CD4-positive, alpha-beta T cell (primary cell): Measurements from ENCODE around the gene ASCC3. TPM values are rescaled to one million over a fixed set of nuclear protein-coding genes. Genes with fewer than 3 reads are reported as not detected.

Source experiments
- ATAC-seq: fragments of 200-7000 bp; cut with Tn5 transposase; one replicate; pipeline ENCODE4 v1.10.0; 2022; ENCODE audit warnings: mild to moderate bottlenecking; ENCODE audit not compliant: poor library complexity
- CTCF ChIA-PET: fragments of 350-600 bp; sonication (Branson Sonifier 250); formaldehyde crosslinking; loops from one replicate; lab custom pipeline; 2021; ENCODE audit warnings: antibody characterized with exemption, inconsistent platforms; lab: Charles Lee
- POLR2A ChIA-PET: fragments of 350-600 bp; sonication (Branson Sonifier 250); formaldehyde crosslinking; loops from one replicate; lab custom pipeline; 2021; ENCODE audit warnings: antibody characterized with exemption, inconsistent platforms; lab: Charles Lee
- DNase-seq, 14 experiments: peaks; one replicate each; pipeline ENCODE4 v3.0.0-alpha.2; 2013 to 2020; ENCODE audit warnings: mixed read lengths in 2 of 14
- H3K27ac ChIP-seq, 2 donors: one replicate each; pipeline versions ENCODE4 v1.5.1 to v1.7.0; 2013; ENCODE audit warnings: low read length in 2 of 2, low read depth in 1 of 2, mild to moderate bottlenecking in 1 of 2
- H3K27me3 ChIP-seq, 2 experiments: 1 replicate in 1 of 2; 2 replicates in 1 of 2; pipeline versions ENCODE4 v1.6.1 to v1.7.0; 2013; ENCODE audit warnings: low read length in 2 of 2, control low read depth in 1 of 2, mild to moderate bottlenecking in 1 of 2, moderate library complexity in 1 of 2; ENCODE audit not compliant: insufficient read depth in 2 of 2, control insufficient read depth in 1 of 2
- H3K36me3 ChIP-seq: one replicate; pipeline ENCODE4 v1.6.1; 2013; ENCODE audit warnings: low read length, control low read depth; ENCODE audit not compliant: insufficient read depth
- H3K4me1 ChIP-seq: one replicate; pipeline ENCODE4 v1.6.1; 2013; ENCODE audit warnings: low read length, control low read depth; ENCODE audit not compliant: insufficient read depth
- H3K4me3 ChIP-seq: one replicate; pipeline ENCODE4 v1.5.1; 2013; ENCODE audit warnings: mild to moderate bottlenecking, low read length, moderate library complexity
- H3K9me3 ChIP-seq, 2 experiments: 1 replicate in 1 of 2; 2 replicates in 1 of 2; pipeline versions ENCODE4 v1.6.1 to v1.7.0; 2013; ENCODE audit warnings: low read length in 2 of 2, mild to moderate bottlenecking in 2 of 2, control low read depth in 1 of 2, moderate library complexity in 1 of 2; ENCODE audit not compliant: control insufficient read depth in 1 of 2, insufficient read depth in 1 of 2
- H3K27ac Mint-ChIP-seq: one replicate; pipeline ENCODE4 v1.8.0; 2020; ENCODE audit warnings: mixed read lengths
- H3K27me3 Mint-ChIP-seq: one replicate; pipeline ENCODE4 v1.8.0; 2021; ENCODE audit warnings: mixed read lengths
- H3K36me3 Mint-ChIP-seq: one replicate; pipeline ENCODE4 v1.8.0; 2021; ENCODE audit warnings: low read depth, mixed read lengths
- H3K4me1 Mint-ChIP-seq: one replicate; pipeline ENCODE4 v1.8.0; 2021; ENCODE audit warnings: low read depth, mixed read lengths
- H3K4me3 Mint-ChIP-seq: one replicate; pipeline ENCODE4 v1.8.0; 2020; ENCODE audit warnings: mild to moderate bottlenecking, mixed read lengths
- H3K9me3 Mint-ChIP-seq: one replicate; pipeline ENCODE4 v1.8.0; 2020; ENCODE audit warnings: mixed read lengths
- intact Hi-C, 2 experiments: fragments of 100-400 bp; cut with DNase I in 1 of 2; cut with micrococcal nuclease in 1 of 2; formaldehyde crosslinking; loops; one replicate each; pipeline versions ENCODE4 v1.15.1 to v1.9.0; 2023 to 2025; cut with DNase I, micrococcal nuclease
- total RNA-seq, 174 experiments: library from RNA in 2 of 174; stranded (reverse) in 2 of 174; gene quantifications; one replicate each; pipeline ENCODE4 v1.2.3 and lab custom pipeline; 2021 to 2026
- TF ChIP-seq, protein P1 (sequence below): fragments of 200-600 bp; IDR thresholded peaks from one replicate; pipeline ENCODE4 v1.8.0; 2022; ENCODE audit warnings: antibody characterized with exemption, mild to moderate bottlenecking

ASCC3 gene
- total RNA-seq, 2 experiments from 2014 or later: 28.9 to 30.4 TPM

DNA sequence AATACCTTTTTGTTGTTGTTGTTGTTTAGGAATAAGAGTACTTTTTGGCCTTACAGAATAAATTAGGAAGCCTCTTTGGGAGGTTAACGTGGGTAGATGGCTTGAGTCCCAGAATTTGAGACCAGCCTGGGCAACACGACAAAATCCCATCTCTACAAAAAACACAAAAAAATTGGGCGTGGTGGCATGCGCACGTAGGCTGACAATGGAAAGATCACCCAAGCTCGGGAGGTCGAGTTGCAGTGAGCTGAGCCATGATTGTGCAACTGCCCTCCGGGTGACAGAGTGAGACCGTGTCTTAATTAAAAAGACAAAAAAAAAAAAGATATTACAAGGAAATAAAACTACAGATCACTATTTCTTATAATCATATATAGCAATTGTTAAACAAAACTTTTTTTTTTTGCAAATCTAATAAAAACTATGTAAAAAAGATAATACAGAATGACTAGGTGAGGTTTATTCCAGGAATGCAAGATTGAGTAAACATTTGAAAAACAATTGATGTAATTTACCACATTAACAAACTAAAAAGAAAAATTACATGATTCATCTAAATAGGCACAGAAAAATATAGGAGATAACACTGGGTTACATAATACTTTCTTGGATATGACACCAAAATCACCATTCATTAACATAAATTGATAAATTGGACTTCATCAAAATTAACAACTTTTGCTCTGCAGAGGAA lies 43.6 kb upstream of the ASCC3 start:
- CTCF ChIA-PET: no interaction called here
- ATAC-seq: no peak
- Histone ChIP-seq H3K9me3 (no peaks in the 10 kb centered on the region), H3K4me1 (no peaks in the 10 kb centered on the region), H3K27me3 (no peaks in the 10 kb centered on the region), H3K36me3 (no peaks in the 10 kb centered on the region), H3K27ac (no peak overlapping the region), H3K4me3 (no peak overlapping the region)
- H3K4me1 Mint-ChIP-seq: no peaks in the 10 kb centered on the region
- POLR2A ChIA-PET: no interaction called here
- no peak overlapping the region for H3K4me3 Mint-ChIP-seq
- no peak overlapping the region for H3K27ac Mint-ChIP-seq
- DNase-seq: no peak
- intact Hi-C loops: no loop called here
- no peaks in the 10 kb centered on the region for H3K36me3 Mint-ChIP-seq
- TF ChIP-seq, protein P1, sequence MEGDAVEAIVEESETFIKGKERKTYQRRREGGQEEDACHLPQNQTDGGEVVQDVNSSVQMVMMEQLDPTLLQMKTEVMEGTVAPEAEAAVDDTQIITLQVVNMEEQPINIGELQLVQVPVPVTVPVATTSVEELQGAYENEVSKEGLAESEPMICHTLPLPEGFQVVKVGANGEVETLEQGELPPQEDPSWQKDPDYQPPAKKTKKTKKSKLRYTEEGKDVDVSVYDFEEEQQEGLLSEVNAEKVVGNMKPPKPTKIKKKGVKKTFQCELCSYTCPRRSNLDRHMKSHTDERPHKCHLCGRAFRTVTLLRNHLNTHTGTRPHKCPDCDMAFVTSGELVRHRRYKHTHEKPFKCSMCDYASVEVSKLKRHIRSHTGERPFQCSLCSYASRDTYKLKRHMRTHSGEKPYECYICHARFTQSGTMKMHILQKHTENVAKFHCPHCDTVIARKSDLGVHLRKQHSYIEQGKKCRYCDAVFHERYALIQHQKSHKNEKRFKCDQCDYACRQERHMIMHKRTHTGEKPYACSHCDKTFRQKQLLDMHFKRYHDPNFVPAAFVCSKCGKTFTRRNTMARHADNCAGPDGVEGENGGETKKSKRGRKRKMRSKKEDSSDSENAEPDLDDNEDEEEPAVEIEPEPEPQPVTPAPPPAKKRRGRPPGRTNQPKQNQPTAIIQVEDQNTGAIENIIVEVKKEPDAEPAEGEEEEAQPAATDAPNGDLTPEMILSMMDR: no peak
- H3K27me3 Mint-ChIP-seq: peaks cover 38% of the 10 kb centered on the region
- H3K9me3 Mint-ChIP-seq: no peaks in the 10 kb centered on the region

DNA sequence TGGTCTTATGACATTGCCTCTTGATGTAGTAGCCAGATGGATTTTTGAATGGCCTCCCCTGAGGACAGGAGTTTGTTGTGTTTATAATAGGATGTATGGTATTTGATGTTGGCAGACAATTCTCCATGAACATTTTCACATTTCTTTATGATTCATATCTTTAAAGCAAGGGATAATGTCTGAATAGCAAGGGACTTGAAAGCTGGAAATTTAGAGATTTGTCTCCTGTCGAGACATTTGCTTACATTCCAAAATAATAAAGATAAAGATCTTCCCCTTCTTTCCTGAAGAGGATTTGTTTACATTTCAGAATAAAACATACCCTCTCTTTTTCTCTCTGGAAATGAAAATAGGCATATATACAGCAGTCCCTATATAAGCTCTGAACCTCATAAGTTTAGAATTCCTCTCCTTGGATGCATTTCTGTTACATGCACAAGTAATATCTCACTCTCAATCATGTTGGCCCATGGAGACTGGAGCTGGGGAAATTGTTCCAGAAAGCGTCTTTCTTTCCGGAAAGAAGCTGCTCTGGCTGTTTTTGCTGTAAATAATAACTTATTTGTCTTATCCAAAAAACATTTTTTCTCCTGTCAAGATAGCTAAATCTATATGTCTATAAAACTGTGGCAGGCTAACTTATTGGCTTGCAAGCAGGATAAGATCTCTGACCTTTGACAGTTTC lies 42.5 kb upstream of the ASCC3 start:
- no peaks in the 10 kb centered on the region for H3K9me3 Mint-ChIP-seq
- no peaks in the 10 kb centered on the region for H3K4me1 Mint-ChIP-seq
- H3K27ac Mint-ChIP-seq: no peak overlapping the region
- Histone ChIP-seq H3K9me3 (no peaks in the 10 kb centered on the region), H3K4me1 (no peaks in the 10 kb centered on the region), H3K27ac (no peak overlapping the region), H3K36me3 (no peaks in the 10 kb centered on the region), H3K4me3 (no peak overlapping the region), H3K27me3 (no peaks in the 10 kb centered on the region)
- no peak for DNase-seq
- ChIA-PET POLR2A (no interaction called here), CTCF (interaction anchor here (1.1 kb wide), 1 partner anchor 15 kb away, joined by 4 read pairs; no protein-coding TSS in a partner anchor)
- TF ChIP-seq, protein P1: no peak
- no peak overlapping the region for H3K4me3 Mint-ChIP-seq
- no peak for ATAC-seq
- H3K27me3 Mint-ChIP-seq: peaks cover 44% of the 10 kb centered on the region
- H3K36me3 Mint-ChIP-seq: no peaks in the 10 kb centered on the region
- intact Hi-C loops: no loop called here

DNA sequence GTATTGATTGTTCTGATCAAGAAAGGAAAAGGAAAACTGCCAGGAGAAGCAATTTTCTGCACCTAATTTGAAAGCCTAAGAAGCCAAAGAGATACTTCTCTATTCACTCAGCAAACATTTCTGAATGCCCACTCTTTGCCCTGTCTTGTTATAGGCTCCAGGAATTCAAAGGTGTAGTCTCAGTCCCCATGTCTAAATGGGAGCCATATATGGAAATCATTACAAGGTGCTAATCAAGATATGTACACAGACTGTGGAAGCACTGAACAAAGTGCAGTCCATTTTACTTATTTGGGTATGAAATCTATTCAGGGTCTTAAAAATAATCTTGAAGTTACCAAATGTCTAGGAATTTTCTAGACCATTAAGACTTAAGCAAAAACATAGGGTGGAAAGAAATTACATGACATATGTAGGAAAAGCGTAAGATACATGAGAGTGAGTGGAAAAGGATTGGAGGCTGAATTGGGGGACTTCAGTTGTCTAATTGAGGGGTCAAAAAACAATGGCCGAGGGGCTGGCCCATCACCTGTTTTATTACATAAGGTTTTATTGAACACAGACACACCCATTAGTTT lies 39.0 kb upstream of the ASCC3 start:
- DNase-seq (no peak), ATAC-seq (no peak)
- CTCF ChIA-PET: no interaction called here
- Mint-ChIP-seq H3K36me3 (no peaks in the 10 kb centered on the region), H3K4me1 (no peaks in the 10 kb centered on the region), H3K9me3 (no peaks in the 10 kb centered on the region), H3K4me3 (no peak overlapping the region), H3K27ac (no peak overlapping the region), H3K27me3 (peaks cover 57% of the 10 kb centered on the region)
- Histone ChIP-seq H3K27me3 (no peaks in the 10 kb centered on the region), H3K4me1 (no peaks in the 10 kb centered on the region), H3K27ac (no peak overlapping the region), H3K4me3 (no peak overlapping the region), H3K36me3 (no peaks in the 10 kb centered on the region), H3K9me3 (no peaks in the 10 kb centered on the region)
- intact Hi-C loops: no loop called here
- POLR2A ChIA-PET: no interaction called here
- TF ChIP-seq, protein P1: no peak
